GM12878 (cell line): ENCODE data around the gene RPL31. TPM values are rescaled to one million over a fixed set of nuclear protein-coding genes. Genes with fewer than 3 reads are reported as not detected.
A peak's percentile ranks its signal among the peaks of the same experiment; 100 is the strongest.

Experiments used
- ATAC-seq: fragments of 200-7000 bp; cut with Tn5 transposase; 3 replicates; pipeline ENCODE4 v1.9.1; 2020; ENCODE audit warnings: mild to moderate bottlenecking, moderate library complexity
- BruUV-seq: library from RNA; stranded (reverse); fragments of 400-500 nt; replicated peaks from 2 replicates; lab custom pipeline; 2021; lab: Mats Ljungman, UMichigan
- CTCF ChIA-PET: fragments of 300-600 bp; sonication (Branson Sonifier 250); formaldehyde crosslinking; extraction: SDS; loops from one replicate; lab custom pipeline; 2021; ENCODE audit warnings: inconsistent platforms; lab: Yijun Ruan, JAX
- POLR2A ChIA-PET: fragments of 350-600 bp; formaldehyde crosslinking; extraction: SDS; loops from one replicate; lab custom pipeline; 2021; ENCODE audit warnings: inconsistent platforms; lab: Charles Lee
- RAD21 ChIA-PET: fragments of 300-600 bp; sonication (Branson Sonifier 250); formaldehyde crosslinking; loops from one replicate; lab custom pipeline; 2023; ENCODE audit warnings: antibody characterized with exemption; ENCODE audit not compliant: unreplicated experiment; lab: Charles Lee
- SMC1A ChIA-PET: fragments of 300-600 bp; sonication (Branson Sonifier 250); formaldehyde crosslinking; loops from one replicate; lab custom pipeline; 2023; ENCODE audit not compliant: unreplicated experiment, uncharacterized antibody; lab: Charles Lee
- DNase-seq: peaks from one replicate; pipeline ENCODE4 v3.0.0-alpha.2; 2011; ENCODE audit warnings: low read depth, low spot score
- FAIRE-seq: peaks from 3 replicates; lab custom pipeline; 2011; peaks lifted over from hg19 to GRCh38; lab: Jason Lieb, UNC
- H2AFZ ChIP-seq: 2 replicates; pipeline ENCODE4 v1.6.0; 2011; ENCODE audit warnings: low read depth, low read length, control low read depth; ENCODE audit not compliant: control insufficient read depth
- H3K27ac ChIP-seq: 2 replicates; pipeline ENCODE4 v1.5.1; 2011; ENCODE audit warnings: control low read depth; ENCODE audit not compliant: control insufficient read depth, insufficient read depth
- H3K27me3 ChIP-seq, 2 experiments: replicated peaks in 1 of 2; 2 replicates each; pipeline versions ENCODE4 v1.6.0 to v1.6.1; 2011; ENCODE audit warnings: low read length in 1 of 2; ENCODE audit not compliant: control insufficient read depth in 2 of 2, insufficient read depth in 2 of 2
- H3K36me3 ChIP-seq, 2 experiments: 2 replicates each; pipeline ENCODE4 v1.5.1; 2011; ENCODE audit warnings: low read length in 1 of 2; ENCODE audit not compliant: control insufficient read depth in 2 of 2, insufficient read depth in 2 of 2
- H3K4me1 ChIP-seq: 2 replicates; pipeline ENCODE4 v1.6.1; 2011; ENCODE audit warnings: mild to moderate bottlenecking, low read length, moderate library complexity, mixed read lengths; ENCODE audit not compliant: control insufficient read depth, insufficient read depth
- H3K4me2 ChIP-seq: 2 replicates; pipeline ENCODE4 v1.6.0; 2011; ENCODE audit warnings: control low read depth; ENCODE audit not compliant: control insufficient read depth, insufficient read depth
- H3K4me3 ChIP-seq: fragments of 200-600 bp; sonication (generic); 2 replicates; pipeline ENCODE4 v1.5.1; 2016
- H3K79me2 ChIP-seq: 2 replicates; pipeline ENCODE4 v1.6.0; 2011; ENCODE audit warnings: low read length; ENCODE audit not compliant: control insufficient read depth, insufficient read depth
- H3K9ac ChIP-seq: 2 replicates; pipeline ENCODE4 v1.8.0; 2011; ENCODE audit warnings: low read length, control low read depth, mixed read lengths; ENCODE audit not compliant: control insufficient read depth, insufficient read depth
- H3K9me3 ChIP-seq: replicated peaks from 3 replicates; pipeline ENCODE4 v1.5.1; 2011; ENCODE audit warnings: mild to moderate bottlenecking, low read length; ENCODE audit not compliant: control insufficient read depth, insufficient read depth
- H4K20me1 ChIP-seq: 2 replicates; pipeline ENCODE4 v1.6.0; 2011; ENCODE audit not compliant: control insufficient read depth, insufficient read depth
- BRCA1 ChIP-seq: IDR thresholded peaks from 2 replicates; pipeline ENCODE4 v1.6.1; 2011; ENCODE audit warnings: low read depth, low read length, improper control_type of control experiment
- E2F4 ChIP-seq: IDR thresholded peaks from 2 replicates; pipeline ENCODE4 v1.6.1; 2012; ENCODE audit warnings: low read depth, low read length, improper control_type of control experiment
- E4F1 ChIP-seq: fragments of 450-650 bp; IDR thresholded peaks from 2 replicates; pipeline ENCODE4 v1.6.1; 2018; ENCODE audit warnings: borderline replicate concordance, mild to moderate bottlenecking; ENCODE audit not compliant: partially characterized antibody
- EP300 ChIP-seq, 2 experiments: fragments of 150-350 bp in 1 of 2; IDR thresholded peaks; 2 replicates each; pipeline ENCODE4 v1.6.1; 2011 to 2012; ENCODE audit warnings: low read depth in 2 of 2, low read length in 2 of 2, borderline replicate concordance in 1 of 2, improper control_type of control experiment in 1 of 2, inconsistent platforms in 1 of 2; ENCODE audit not compliant: control insufficient read depth in 1 of 2
- IKZF1 ChIP-seq: fragments of 450-650 bp; conservative IDR thresholded peaks from 2 replicates; pipeline ENCODE4 v1.6.1; 2017; ENCODE audit warnings: antibody characterized with exemption, mild to moderate bottlenecking
- KAT2A ChIP-seq: conservative IDR thresholded peaks from 2 replicates; pipeline ENCODE4 v1.6.1; 2011; ENCODE audit warnings: low read depth, low read length; ENCODE audit not compliant: control insufficient read depth
- POLR2A ChIP-seq: IDR thresholded peaks from 2 replicates; pipeline ENCODE4 v1.6.1; 2011; ENCODE audit warnings: low read depth, mild to moderate bottlenecking, low read length
- POU2F2 ChIP-seq: IDR thresholded peaks from 3 replicates; pipeline ENCODE4 v1.6.1; 2011; ENCODE audit warnings: low read depth, mild to moderate bottlenecking, low read length, borderline replicate concordance
- RB1 ChIP-seq: fragments of 450-650 bp; formaldehyde crosslinking; IDR thresholded peaks from 2 replicates; pipeline ENCODE4 v1.6.1; 2017; ENCODE audit warnings: mild to moderate bottlenecking, borderline replicate concordance
- RELA ChIP-seq: fragments of 450-650 bp; IDR thresholded peaks from 2 replicates; pipeline ENCODE4 v1.8.0; 2014; ENCODE audit warnings: borderline replicate concordance; ENCODE audit not compliant: partially characterized antibody
- RELB ChIP-seq: fragments of 450-650 bp; IDR thresholded peaks from 2 replicates; pipeline ENCODE4 v1.6.1; 2017; ENCODE audit warnings: low read depth, mild to moderate bottlenecking, moderate library complexity
- RUNX3 ChIP-seq: IDR thresholded peaks from 2 replicates; pipeline ENCODE4 v1.6.1; 2012; ENCODE audit warnings: low read length, inconsistent platforms
- USF1 ChIP-seq: IDR thresholded peaks from 2 replicates; pipeline ENCODE4 v1.6.1; 2011; ENCODE audit warnings: borderline replicate concordance, low read depth, mild to moderate bottlenecking, moderate library complexity, mixed read lengths, low read length; ENCODE audit not compliant: insufficient read depth; ENCODE audit errors: extremely low read length
- ZNF274 ChIP-seq: IDR thresholded peaks from one replicate; pipeline ENCODE4 v1.8.0; 2011; ENCODE audit not compliant: insufficient read length, insufficient read depth
- WGBS: methylation state at CpG from one replicate; pipeline ENCODE4 v1.1.6; 2016; ENCODE audit warnings: low lambda C conversion rate; ENCODE audit not compliant: insufficient replicate concordance, insufficient coverage; ENCODE audit errors: missing lambda C conversion rate; 5-methylcytosine and 5-hydroxymethylcytosine counted together
- in situ Hi-C: fragments of 300-500 bp; cut with MboI; formaldehyde crosslinking; loops from 9 replicates; pipeline ENCODE4 v1.14.3; 2018; ENCODE audit warnings: mixed read lengths
- intact Hi-C: fragments of 100-400 bp; cut with micrococcal nuclease; formaldehyde crosslinking; loops from one replicate; pipeline ENCODE4 v1.14.2; 2022; ENCODE audit not compliant: unreplicated experiment
- polyA plus RNA-seq, 11 experiments: library from polyadenylated mRNA; depleted of rRNA in 4 of 11; unstranded in 6 of 11; stranded (reverse) in 5 of 11; fragments of >200 nt; fragmentation: Nextera tagmentation in 4 of 11; fragmentation: Illumina TruSeq in 1 of 11; extraction: Ambion mirVana in 4 of 11; extraction: Trizol in 1 of 11; gene quantifications; 1 replicate in 1 of 11; 2 replicates in 10 of 11; pipeline versions ENCODE4 v1.2.1 to v1.2.3, GENCODE V29; 2011 to 2016; ENCODE audit warnings: inconsistent platforms in 2 of 11, missing spikeins in 2 of 11, low read depth in 1 of 11
- total RNA-seq, 4 experiments: library from RNA; depleted of rRNA in 3 of 4; stranded (reverse); fragments of >200 nt in 3 of 4; fragmentation: Illumina TruSeq in 1 of 4; extraction: Trizol in 1 of 4; gene quantifications; 2 replicates each; pipeline versions ENCODE4 v1.2.1 to v1.2.3, GENCODE V29; 2013 to 2021

The RPL31 gene
- total and polyA plus RNA-seq, 10 of the 15 experiments (the other 5 are each of a cell fraction or from before 2014, with no cell fraction given) = 1,643 to 8,551 (median 2,208) TPM

GRCh38 chr2:101011152-101011551, 9.1 kb downstream of the RPL31 start (continued):
- TF ChIP-seq E4F1 = no peak

- no TSS peak for BruUV-seq
- Histone ChIP-seq H3K9me3 (peaks cover 3% of the 10 kb centered on the region; the same call in 2 of the 3 replicates), H3K4me3 (0 out of 2 replicates have a peak overlapping the region, but pooled peaks have one; percentile 16), H2AFZ (no peak overlapping the region), H4K20me1 (no peaks in the 10 kb centered on the region), H3K27me3 (no peaks in the 10 kb centered on the region), H3K4me2 (peak overlapping the region; percentile 81), H3K27ac (peak overlapping the region; percentile 83), H3K79me2 (peaks cover 6% of the 10 kb centered on the region), H3K4me1 (peaks cover 17% of the 10 kb centered on the region), H3K9ac (0 out of 2 replicates have a peak overlapping the region, but pooled peaks have one; percentile 2), H3K36me3 (peaks cover 5 to 14% of the 10 kb centered on the region in 2 experiments)
- RAD21 ChIA-PET = interaction anchor here (0.6 to 1.8 kb wide), 16 partner anchors 10 to 1229 kb away, joined by 3 to 17 read pairs (median 4); partner anchors contain the start of genes RPL31 and TBC1D8
- 66% methylated on average over 8 of the region's 8 CpGs for WGBS
- peak; percentile 86 for ATAC-seq
- peak; percentile 73 for DNase-seq
- peak; percentile 38 for FAIRE-seq
- intact Hi-C loops (loop anchor here (1.0 to 10.0 kb wide), 5 partner anchors 52 to 393 kb away; partner anchors contain the start of gene CNOT11), in situ Hi-C loops (no loop called here)
- SMC1A ChIA-PET = interaction anchor here (0.7 to 1.6 kb wide), 24 partner anchors 9 to 1453 kb away, joined by 3 to 21 read pairs (median 4); partner anchors contain the start of genes RNF149, RPL31 and TBC1D8
- CTCF ChIA-PET = interaction anchor here (0.6 to 2.1 kb wide), 32 partner anchors 9 to 640 kb away, joined by 3 to 30 read pairs (median 4); partner anchors contain the start of genes CNOT11 and RPL31
- POLR2A ChIA-PET = interaction anchor here (0.5 to 1.3 kb wide), 4 partner anchors 9 to 508 kb away, joined by 3 to 8 read pairs (median 5); partner anchors contain the start of gene RPL31
- peak; percentile 75; a peak in 3 of 4 replicates for TF ChIP-seq EP300 (IDR thresholded peaks at IDR 0.05; ENCODE audit: borderline replicate concordance in 1 of 2, control insufficient read depth in 1 of 2, low read depth in 2 of 2, low read length in 2 of 2)
- TF ChIP-seq POLR2A = no peak
- TF ChIP-seq KAT2A = no peak
- peak; percentile 51 for TF ChIP-seq RUNX3
- no peak for TF ChIP-seq RB1
- TF ChIP-seq RELA = no peak
- TF ChIP-seq USF1 = no peak
- TF ChIP-seq E2F4 = no peak
- peak; percentile 20; the same call in 1 of the 2 replicates for TF ChIP-seq IKZF1
- TF ChIP-seq RELB = peak; percentile 62; the same call in 1 of the 2 replicates
- TF ChIP-seq ZNF274 = no peak
- TF ChIP-seq BRCA1 = no peak
- TF ChIP-seq POU2F2 = no peak
Observed at GRCh38 chr2:101012054-101012705, 10.1 kb downstream of the RPL31 start.
